Natural killer cell treated with Interleukin-12 subunit alpha and Interleukin-12 subunit beta and Interleukin-15 and Interleukin-18, amount 100 ng/mL, for 72 hours (primary cell): Measurements from ENCODE around the gene HBZ. TPM values are rescaled to one million over a fixed set of nuclear protein-coding genes. Genes with fewer than 3 reads are reported as not detected.
"Not testable (repeated sequence)": the region's sequence is repeated elsewhere in the genome, so short reads cannot be mapped to it uniquely, and the experiment has no call there.

Experiments
- ATAC-seq, 2 donors: fragments of 150-1000 bp; cut with Tn5 transposase in 1 of 2; sonication (Bioruptor Pico), chemical (Tn5 transposase) in 1 of 2; 2 replicates each; pipeline ENCODE4 v1.10.0; 2021
- DNase-seq: peaks from one replicate; pipeline ENCODE4 v3.0.0; 2022; ENCODE audit warnings: low spot score
- H3K27ac Mint-ChIP-seq, 2 donors: 1 replicate in 1 of 2; 2 replicates in 1 of 2; pipeline ENCODE4 v1.8.0; 2022; ENCODE audit warnings: mixed read lengths in 2 of 2, mild to moderate bottlenecking in 1 of 2, moderate library complexity in 1 of 2
- H3K27me3 Mint-ChIP-seq, 2 donors: 1 replicate in 1 of 2; 2 replicates in 1 of 2; pipeline ENCODE4 v1.8.0; 2022; ENCODE audit warnings: mixed read lengths in 2 of 2
- H3K36me3 Mint-ChIP-seq: one replicate; pipeline ENCODE4 v1.8.0; 2022; ENCODE audit warnings: mixed read lengths
- H3K4me1 Mint-ChIP-seq, 2 donors: 1 replicate in 1 of 2; 2 replicates in 1 of 2; pipeline ENCODE4 v1.8.0; 2022; ENCODE audit warnings: low read depth in 2 of 2, mixed read lengths in 2 of 2, mild to moderate bottlenecking in 1 of 2
- H3K4me3 Mint-ChIP-seq: one replicate; pipeline ENCODE4 v1.8.0; 2022; ENCODE audit warnings: mixed read lengths
- H3K9me3 Mint-ChIP-seq: 2 replicates; pipeline ENCODE4 v1.8.0; 2022; ENCODE audit warnings: mixed read lengths
- total RNA-seq, 2 donors: library from RNA; stranded (reverse); gene quantifications; one replicate each; pipeline ENCODE4 v1.2.3, GENCODE V29; 2022

HBZ gene
- total RNA-seq, 2 donors from 2014 or later, result not detected

GRCh38 chr16:120756-121155 is 31.7 kb upstream of the HBZ start:
- H3K27me3 Mint-ChIP-seq, result no peaks in the 10 kb centered on the region
- peaks cover 22 to 35% of the 10 kb centered on the region in 2 donors for H3K4me1 Mint-ChIP-seq
- DNase-seq, result no peak
- no peak overlapping the region for H3K27ac Mint-ChIP-seq
- H3K4me3 Mint-ChIP-seq, result no peak overlapping the region
- no peaks in the 10 kb centered on the region for H3K36me3 Mint-ChIP-seq
- no peak for ATAC-seq
- H3K9me3 Mint-ChIP-seq, result no peaks in the 10 kb centered on the region

- Mint-ChIP-seq H3K27ac (peak overlapping the region; percentile 69 to 89), H3K9me3 (no peaks in the 10 kb centered on the region), H3K4me1 (peaks cover 24 to 36% of the 10 kb centered on the region in 2 donors), H3K27me3 (no peaks in the 10 kb centered on the region), H3K36me3 (no peaks in the 10 kb centered on the region), H3K4me3 (no peak overlapping the region)
- no peak for ATAC-seq
- DNase-seq, result no peak
These were observed 30.1 kb upstream of the HBZ start for GRCh38 chr16:122361-122760.

- Mint-ChIP-seq H3K27ac (peak overlapping the region; percentile 69 to 89), H3K4me1 (peaks cover 24 to 31% of the 10 kb centered on the region in 2 donors)
- not testable (repeated sequence) for H3K36me3 Mint-ChIP-seq, H3K27me3 Mint-ChIP-seq, H3K4me3 Mint-ChIP-seq, DNase-seq, H3K9me3 Mint-ChIP-seq
- ATAC-seq, result peak in 1 of 2 donors; percentile 49
These were observed 28.7 kb upstream of the HBZ start for GRCh38 chr16:123558-124350.

GRCh38 chr16:125011-125410 is 27.4 kb upstream of the HBZ start:
- Mint-ChIP-seq H3K36me3 (no peaks in the 10 kb centered on the region), H3K27me3 (no peaks in the 10 kb centered on the region), H3K9me3 (no peaks in the 10 kb centered on the region), H3K27ac (peak overlapping the region; percentile 37 to 67), H3K4me1 (peaks cover 35 to 40% of the 10 kb centered on the region in 2 donors), H3K4me3 (no peak overlapping the region)
- DNase-seq (no peak), ATAC-seq (no peak)

GRCh38 chr16:129075-129474 is 23.4 kb upstream of the HBZ start:
- Mint-ChIP-seq H3K4me1 (peaks cover 32 to 38% of the 10 kb centered on the region in 2 donors), H3K9me3 (no peaks in the 10 kb centered on the region), H3K4me3 (no peak overlapping the region), H3K27me3 (no peaks in the 10 kb centered on the region), H3K36me3 (no peaks in the 10 kb centered on the region), H3K27ac (peak overlapping the region; percentile 21 to 54)
- peak in 1 of 2 donors; percentile 48 for ATAC-seq
- DNase-seq, result no peak

DNA sequence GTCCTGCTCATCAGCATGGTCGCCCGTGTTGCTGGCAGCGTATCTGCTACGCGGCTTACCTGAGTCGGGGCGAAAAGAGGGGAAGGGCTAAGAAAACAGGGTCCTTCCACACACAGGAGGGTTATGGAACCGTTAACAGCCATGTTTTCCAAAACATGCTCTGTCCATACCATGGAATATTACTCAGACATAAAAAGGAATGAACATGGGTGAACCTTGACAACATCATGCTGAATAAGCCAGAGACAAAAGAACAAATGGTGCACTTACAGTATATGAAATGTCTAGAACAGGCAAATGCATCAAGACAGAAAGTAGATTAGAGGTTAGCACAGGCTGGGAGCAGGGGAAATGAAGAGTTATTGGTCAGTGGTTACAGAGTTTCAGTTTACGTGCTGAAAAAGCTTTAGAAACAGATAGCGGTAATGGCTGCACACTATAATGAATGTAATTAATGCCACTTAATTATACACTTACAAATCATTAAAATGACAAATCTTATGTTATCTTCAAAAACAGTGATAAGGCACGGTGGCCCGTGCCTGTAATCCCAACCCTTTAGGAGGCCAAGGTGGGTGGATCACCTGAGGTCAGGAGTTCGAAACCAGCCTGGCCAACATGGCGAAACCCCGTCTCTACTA is 21.8 kb upstream of the HBZ start:
- H3K27ac Mint-ChIP-seq, result peak overlapping the region in 1 of 2 donors; percentile 54
- H3K9me3 Mint-ChIP-seq, result no peaks in the 10 kb centered on the region
- ATAC-seq (no peak), DNase-seq (no peak)
- no peak overlapping the region for H3K4me3 Mint-ChIP-seq
- no peaks in the 10 kb centered on the region for H3K36me3 Mint-ChIP-seq
- H3K27me3 Mint-ChIP-seq, result no peaks in the 10 kb centered on the region
- H3K4me1 Mint-ChIP-seq, result peaks cover 21 to 32% of the 10 kb centered on the region in 2 donors

- no peaks in the 10 kb centered on the region for H3K27me3 Mint-ChIP-seq
- H3K36me3 Mint-ChIP-seq, result no peaks in the 10 kb centered on the region
- H3K9me3 Mint-ChIP-seq, result no peaks in the 10 kb centered on the region
- H3K4me1 Mint-ChIP-seq, result peaks cover 22 to 33% of the 10 kb centered on the region in 2 donors
- H3K4me3 Mint-ChIP-seq, result no peak overlapping the region
- H3K27ac Mint-ChIP-seq, result peak overlapping the region in 1 of 2 donors; percentile 19
- DNase-seq, result no peak
- ATAC-seq, result no peak
These were observed 20.3 kb upstream of the HBZ start for GRCh38 chr16:132120-132519.

DNA sequence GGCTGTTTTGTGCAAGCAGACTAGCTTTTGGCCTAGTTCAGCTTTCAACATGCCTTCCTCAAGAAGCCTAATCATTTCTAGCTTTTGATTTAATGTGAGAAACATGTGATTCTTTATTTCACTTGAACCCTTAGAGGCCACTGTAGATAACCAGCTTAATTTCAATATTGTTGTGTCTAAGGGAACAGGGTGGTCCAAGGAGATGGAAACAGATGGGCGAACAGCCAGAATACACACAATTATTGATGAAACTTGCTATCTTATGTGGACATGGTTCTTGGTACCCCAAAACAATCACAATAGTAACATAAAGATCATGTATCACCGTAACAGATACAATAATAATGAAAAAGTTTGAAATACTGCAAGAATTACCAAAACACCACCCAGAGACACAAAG is 18.7 kb upstream of the HBZ start:
- no peaks in the 10 kb centered on the region for H3K27me3 Mint-ChIP-seq
- ATAC-seq (no peak), DNase-seq (no peak)
- no peak overlapping the region for H3K4me3 Mint-ChIP-seq
- H3K27ac Mint-ChIP-seq, result no peak overlapping the region
- no peaks in the 10 kb centered on the region for H3K36me3 Mint-ChIP-seq
- H3K4me1 Mint-ChIP-seq, result peaks cover 24 to 33% of the 10 kb centered on the region in 2 donors
- H3K9me3 Mint-ChIP-seq, result no peaks in the 10 kb centered on the region

GRCh38 chr16:138049-138417 is 14.4 kb upstream of the HBZ start:
- no peaks in the 10 kb centered on the region for H3K27me3 Mint-ChIP-seq
- peak; percentile 37 to 60 for ATAC-seq

DNA sequence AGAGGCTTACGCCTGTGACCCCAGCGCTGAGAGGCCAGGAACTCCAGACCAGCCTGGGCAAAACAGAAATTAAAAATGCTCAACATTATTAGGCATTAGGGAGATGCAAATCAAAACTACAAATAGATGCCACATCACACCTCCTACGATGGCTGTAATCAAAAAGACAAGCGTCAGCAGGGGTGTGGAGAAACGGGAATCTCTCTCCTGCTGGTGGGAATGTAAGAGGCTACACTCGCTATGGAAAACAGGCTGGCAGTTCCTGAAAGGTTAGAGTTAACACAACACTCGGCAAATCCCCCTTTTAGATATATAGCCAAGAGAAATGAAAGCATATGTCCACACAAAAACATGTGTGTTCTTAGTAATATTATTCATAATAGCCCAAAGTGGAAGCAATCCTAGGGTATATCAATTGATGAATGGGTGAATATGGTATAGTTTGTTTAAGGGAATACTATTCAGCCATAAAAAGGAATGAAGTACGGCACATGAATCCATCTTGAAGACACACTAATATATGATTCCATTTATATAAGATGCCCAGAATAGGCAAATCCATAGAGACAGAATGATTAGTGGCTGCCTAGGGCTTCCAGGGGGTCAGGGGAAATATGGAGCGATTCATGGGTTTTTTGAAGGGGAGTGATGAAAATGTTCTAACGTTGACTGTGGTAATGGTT is 12.1 kb upstream of the HBZ start:
- Mint-ChIP-seq H3K27ac (no peak overlapping the region), H3K4me1 (peaks cover 7 to 9% of the 10 kb centered on the region in 2 donors), H3K4me3 (no peak overlapping the region), H3K27me3 (no peaks in the 10 kb centered on the region), H3K36me3 (no peaks in the 10 kb centered on the region), H3K9me3 (no peaks in the 10 kb centered on the region)
- DNase-seq (no peak), ATAC-seq (no peak)

More at GRCh38 chr16:138049-138417, 14.4 kb upstream of the HBZ start:
- Mint-ChIP-seq H3K36me3 (no peaks in the 10 kb centered on the region), H3K4me1 (peaks cover 13 to 17% of the 10 kb centered on the region in 2 donors), H3K9me3 (no peaks in the 10 kb centered on the region), H3K4me3 (peak overlapping the region; percentile 94), H3K27ac (peak overlapping the region in 1 of 2 donors; percentile 91)
- DNase-seq, result no peak

DNA sequence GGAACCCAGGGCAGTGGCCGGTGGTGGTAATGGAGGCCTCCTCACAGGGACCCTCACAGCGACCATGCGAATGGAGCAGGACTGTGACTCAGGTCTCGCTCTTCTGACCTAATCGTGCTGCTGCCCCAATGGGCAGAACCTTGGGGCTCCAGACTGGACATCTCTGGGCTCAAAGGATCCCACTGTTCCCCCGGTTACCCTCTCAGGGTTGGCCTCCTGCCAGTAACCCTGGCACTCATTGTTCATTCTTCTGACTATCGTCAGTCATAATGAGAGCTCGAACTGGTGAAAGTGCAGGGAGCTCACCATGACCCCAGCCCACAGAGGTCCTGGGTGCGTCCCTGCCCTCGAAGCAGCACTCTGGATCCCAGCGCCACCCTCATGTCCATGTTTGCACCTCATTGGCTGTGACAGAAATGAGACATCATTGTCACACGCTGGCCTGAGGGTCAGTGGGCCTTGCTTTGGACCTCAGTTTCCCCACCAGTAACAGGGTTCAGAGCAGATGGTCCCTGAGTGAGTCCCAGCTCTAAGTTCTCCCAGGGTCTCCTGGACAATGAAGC is 10.0 kb upstream of the HBZ start:
- Mint-ChIP-seq H3K9me3 (no peaks in the 10 kb centered on the region), H3K36me3 (no peaks in the 10 kb centered on the region), H3K4me1 (peaks cover 4 to 5% of the 10 kb centered on the region in 2 donors), H3K27ac (no peak overlapping the region), H3K4me3 (no peak overlapping the region), H3K27me3 (no peaks in the 10 kb centered on the region)
- no peak for DNase-seq
- ATAC-seq, result no peak

GRCh38 chr16:143047-143446 is 9.4 kb upstream of the HBZ start:
- ATAC-seq (no peak), DNase-seq (no peak)
- no peak overlapping the region for H3K27ac Mint-ChIP-seq
- H3K9me3 Mint-ChIP-seq, result no peaks in the 10 kb centered on the region
- H3K4me3 Mint-ChIP-seq, result no peak overlapping the region
- peaks cover 4 to 5% of the 10 kb centered on the region in 2 donors for H3K4me1 Mint-ChIP-seq
- no peaks in the 10 kb centered on the region for H3K27me3 Mint-ChIP-seq
- H3K36me3 Mint-ChIP-seq, result no peaks in the 10 kb centered on the region

DNA sequence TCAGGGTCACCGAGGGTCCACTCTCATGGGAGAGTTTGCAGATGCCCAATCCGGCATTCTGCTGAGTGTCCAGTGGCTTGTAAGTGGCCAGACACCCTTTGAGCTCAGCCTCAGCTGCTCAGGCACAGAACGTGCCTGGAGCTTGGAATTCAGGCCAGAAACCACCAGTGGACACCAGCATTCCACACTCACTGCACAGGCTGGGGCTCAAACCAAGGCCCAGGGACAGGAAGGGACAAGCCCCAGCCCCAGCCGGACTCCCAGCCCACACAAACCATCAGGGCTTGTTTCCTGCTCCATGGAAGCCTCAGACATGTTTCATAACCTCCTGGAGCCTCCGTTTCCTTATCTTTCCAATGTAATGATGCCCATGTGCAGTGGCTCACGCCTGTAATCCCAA is 9.0 kb upstream of the HBZ start:
- no peaks in the 10 kb centered on the region for H3K27me3 Mint-ChIP-seq
- no peaks in the 10 kb centered on the region for H3K36me3 Mint-ChIP-seq
- no peak for DNase-seq
- peaks cover 4 to 5% of the 10 kb centered on the region in 2 donors for H3K4me1 Mint-ChIP-seq
- ATAC-seq, result no peak
- H3K9me3 Mint-ChIP-seq, result no peaks in the 10 kb centered on the region
- no peak overlapping the region for H3K27ac Mint-ChIP-seq
- no peak overlapping the region for H3K4me3 Mint-ChIP-seq
